Endodermal cell (in vitro differentiated cells): ENCODE data around the gene WNK2. TPM values are rescaled to one million over a fixed set of nuclear protein-coding genes. Genes with fewer than 3 reads are reported as not detected.

Experiments
- DNase-seq: peaks from one replicate; pipeline ENCODE4 v3.0.0-alpha.2; 2017
- H3K27ac ChIP-seq: 2 replicates; pipeline ENCODE4 v1.5.1; 2013; ENCODE audit warnings: mild to moderate bottlenecking, low read depth, low read length, moderate library complexity
- H3K27me3 ChIP-seq: 2 replicates; pipeline ENCODE4 v1.6.1; 2013; ENCODE audit warnings: mild to moderate bottlenecking, low read length, moderate library complexity; ENCODE audit not compliant: insufficient read depth, control insufficient read depth, poor library complexity, severe bottlenecking
- H3K36me3 ChIP-seq: 2 replicates; pipeline ENCODE4 v1.7.0; 2013; ENCODE audit warnings: mild to moderate bottlenecking, low read length, moderate library complexity; ENCODE audit not compliant: control insufficient read depth, insufficient read depth
- H3K4me1 ChIP-seq: one replicate; pipeline ENCODE4 v1.7.0; 2013; ENCODE audit warnings: low read length; ENCODE audit not compliant: control insufficient read depth, insufficient read depth
- H3K4me3 ChIP-seq: 2 replicates; pipeline ENCODE4 v1.5.1; 2013; ENCODE audit warnings: mild to moderate bottlenecking, low read length, moderate library complexity
- H3K9ac ChIP-seq: 2 replicates; pipeline ENCODE4 v1.6.1; 2013; ENCODE audit warnings: mild to moderate bottlenecking, low read length, moderate library complexity; ENCODE audit not compliant: poor library complexity, severe bottlenecking; ENCODE audit errors: extremely low read depth
- H3K9me3 ChIP-seq: 2 replicates; pipeline ENCODE4 v1.6.1; 2013; ENCODE audit warnings: mild to moderate bottlenecking, low read length, moderate library complexity; ENCODE audit not compliant: control insufficient read depth
- H3K27ac Mint-ChIP-seq: 2 replicates; pipeline ENCODE4 v1.8.0; 2020; ENCODE audit warnings: mixed read lengths
- H3K27me3 Mint-ChIP-seq: 2 replicates; pipeline ENCODE4 v1.8.0; 2021; ENCODE audit warnings: mild to moderate bottlenecking, mixed read lengths; ENCODE audit not compliant: insufficient read depth
- H3K36me3 Mint-ChIP-seq: 2 replicates; pipeline ENCODE4 v1.8.0; 2020; ENCODE audit warnings: low read depth, mixed read lengths
- H3K4me1 Mint-ChIP-seq: 2 replicates; pipeline ENCODE4 v1.8.0; 2020; ENCODE audit warnings: mixed read lengths
- H3K4me3 Mint-ChIP-seq: 2 replicates; pipeline ENCODE4 v1.8.0; 2020; ENCODE audit warnings: mild to moderate bottlenecking, moderate library complexity, mixed read lengths
- H3K9me3 Mint-ChIP-seq: 2 replicates; pipeline ENCODE4 v1.8.0; 2020; ENCODE audit warnings: mild to moderate bottlenecking, mixed read lengths
- CTCF ChIP-seq: fragments of 200-600 bp; sonication (generic); conservative IDR thresholded peaks from 2 replicates; pipeline ENCODE4 v1.5.0; 2021; ENCODE audit warnings: antibody characterized with exemption, mild to moderate bottlenecking
- WGBS, 2 experiments: methylation state at CpG; one replicate each; pipeline versions ENCODE4 v1.1.5 to v1.1.7; 2013; ENCODE audit warnings: missing lambda C conversion rate in 2 of 2, mixed read lengths in 1 of 2; ENCODE audit not compliant: insufficient coverage in 1 of 2, insufficient read length in 1 of 2; 5-methylcytosine and 5-hydroxymethylcytosine counted together
- total RNA-seq, 2 donors: library from RNA; stranded (reverse); fragmentation: NEBNext Ultra II Directional in 1 of 2; extraction: Animal tissue kit (Norgen Biotek cat#: 25700) in 1 of 2; gene quantifications; 2 replicates in 1 of 2; 3 replicates in 1 of 2; pipeline ENCODE4 v1.2.1, GENCODE V29; 2021

The WNK2 gene
- total RNA-seq, 2 donors from 2014 or later, result 46.1 to 48.8 TPM

DNA sequence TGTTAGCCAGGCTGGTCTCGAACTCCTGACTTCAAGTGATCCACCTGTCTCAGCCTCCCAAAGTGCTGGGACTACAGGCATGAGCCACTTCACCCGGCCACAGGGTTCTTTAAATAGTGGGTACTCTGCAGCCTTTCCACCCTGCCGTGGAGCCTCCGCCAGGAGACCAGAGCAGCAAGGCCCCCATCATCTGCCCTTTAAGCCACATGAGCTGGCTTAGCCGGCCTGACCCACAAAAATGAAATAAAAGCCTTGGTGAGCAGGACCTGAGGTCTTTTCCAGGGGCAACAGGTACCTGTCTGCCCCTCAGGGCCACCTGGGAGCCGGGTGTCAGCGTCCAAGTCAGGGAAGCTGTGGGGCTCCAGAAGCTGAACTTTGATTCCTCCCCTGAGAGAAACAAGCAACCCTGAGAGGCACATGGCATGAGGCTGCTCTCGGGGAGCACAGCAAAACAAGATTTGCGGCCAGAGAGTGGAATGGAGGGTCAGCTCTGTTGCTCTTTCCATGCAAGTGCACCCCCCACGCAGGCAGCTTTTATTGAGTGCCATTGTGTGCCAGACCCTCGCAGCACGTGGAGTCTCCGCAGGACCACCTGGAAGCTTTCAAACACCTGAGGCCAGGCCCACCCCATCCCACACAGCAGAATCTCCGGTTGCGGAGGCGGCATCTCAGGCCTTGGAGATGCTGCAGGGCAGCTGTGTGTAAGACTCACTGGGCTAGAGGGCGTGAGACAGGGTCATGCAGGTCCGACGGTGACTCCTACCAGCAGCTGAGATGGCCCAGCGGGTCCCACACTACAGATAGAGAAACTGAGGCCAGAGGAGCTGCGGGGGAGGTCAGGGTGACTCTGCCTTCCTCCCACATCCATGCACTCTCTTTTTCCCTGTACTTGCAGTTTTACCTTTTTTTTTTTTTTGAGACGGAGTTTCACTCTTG is 4.8 kb upstream of the WNK2 start:
- Mint-ChIP-seq H3K4me3 (no peak overlapping the region), H3K4me1 (no peaks in the 10 kb centered on the region), H3K27ac (no peak overlapping the region), H3K36me3 (no peaks in the 10 kb centered on the region), H3K27me3 (peaks cover 32% of the 10 kb centered on the region), H3K9me3 (no peaks in the 10 kb centered on the region)
- no peak for TF ChIP-seq CTCF
- 90 to 96% methylated on average over 17 to 22 of the region's 22 CpGs for WGBS, 2 experiments
- peaks cover 25% of the 10 kb centered on the region for H3K27me3 ChIP-seq
- H3K27ac ChIP-seq, result no peak overlapping the region
- DNase-seq, result no peak
- H3K9ac ChIP-seq, result no peak overlapping the region
- no peaks in the 10 kb centered on the region for H3K36me3 ChIP-seq
- H3K4me1 ChIP-seq, result peaks cover 3% of the 10 kb centered on the region
- no peak overlapping the region for H3K4me3 ChIP-seq
- no peaks in the 10 kb centered on the region for H3K9me3 ChIP-seq

DNA sequence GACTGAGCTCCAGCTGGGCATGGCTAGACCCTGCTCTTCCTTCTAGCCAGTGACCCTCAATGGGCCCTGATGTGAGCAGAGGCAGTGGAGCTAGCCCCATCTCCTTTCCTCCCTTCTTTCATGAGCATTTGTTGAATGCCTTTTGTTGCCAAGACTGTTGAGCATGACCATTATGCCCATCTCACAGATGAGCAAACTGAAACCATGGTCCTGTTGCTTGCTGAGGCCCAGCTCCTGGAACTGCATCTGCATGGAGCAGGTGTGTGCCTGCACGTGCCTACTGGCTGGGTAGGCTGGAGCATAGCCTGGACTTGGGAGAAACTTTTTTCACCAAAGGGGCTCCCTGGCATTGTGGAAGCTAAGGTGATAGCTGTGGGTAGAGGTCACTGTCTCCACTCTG is 3.0 kb upstream of the WNK2 start:
- WGBS, 2 experiments, result 87 to 100% methylated on average over 1 of the region's 1 CpG
- no peak for TF ChIP-seq CTCF
- Histone ChIP-seq H3K27ac (no peak overlapping the region), H3K36me3 (no peaks in the 10 kb centered on the region), H3K4me3 (no peak overlapping the region), H3K4me1 (peaks cover 3% of the 10 kb centered on the region), H3K9me3 (no peaks in the 10 kb centered on the region), H3K27me3 (peaks cover 36% of the 10 kb centered on the region), H3K9ac (no peak overlapping the region)
- no peaks in the 10 kb centered on the region for H3K9me3 Mint-ChIP-seq
- no peak for DNase-seq
- no peak overlapping the region for H3K4me3 Mint-ChIP-seq
- H3K4me1 Mint-ChIP-seq, result peaks cover 5% of the 10 kb centered on the region
- no peak overlapping the region for H3K27ac Mint-ChIP-seq
- no peaks in the 10 kb centered on the region for H3K36me3 Mint-ChIP-seq
- H3K27me3 Mint-ChIP-seq, result peaks cover 38% of the 10 kb centered on the region

GRCh38 chr9:93181672-93182435 is 2.1 kb upstream of the WNK2 start:
- H3K9ac ChIP-seq, result no peak overlapping the region
- H3K27ac ChIP-seq, result no peak overlapping the region
- no peak overlapping the region for H3K27ac Mint-ChIP-seq
- H3K4me3 Mint-ChIP-seq, result no peak overlapping the region
- peaks cover 3% of the 10 kb centered on the region for H3K4me1 ChIP-seq
- H3K9me3 Mint-ChIP-seq, result no peaks in the 10 kb centered on the region
- no peak for DNase-seq
- no peak for TF ChIP-seq CTCF
- 88 to 92% methylated on average over 5 of the region's 5 CpGs for WGBS, 2 experiments
- peaks cover 39% of the 10 kb centered on the region for H3K27me3 ChIP-seq
- H3K4me3 ChIP-seq, result no peak overlapping the region
- H3K27me3 Mint-ChIP-seq, result peaks cover 40% of the 10 kb centered on the region
- no peaks in the 10 kb centered on the region for H3K9me3 ChIP-seq
- peaks cover 11% of the 10 kb centered on the region for H3K4me1 Mint-ChIP-seq
- no peaks in the 10 kb centered on the region for H3K36me3 ChIP-seq
- H3K36me3 Mint-ChIP-seq, result no peaks in the 10 kb centered on the region
